Astrocyte of the cerebellum (primary cell): ENCODE data around the gene TSPAN33.

Experiments used
- DNase-seq: peaks from one replicate; pipeline ENCODE4 v3.0.0-alpha.2; 2011; ENCODE audit warnings: low read depth
- H3K4me3 ChIP-seq: 2 replicates; pipeline ENCODE4 v1.5.1; 2011; ENCODE audit warnings: mild to moderate bottlenecking, low read depth, low read length, moderate library complexity
- CTCF ChIP-seq: IDR thresholded peaks from 2 replicates; pipeline ENCODE4 v1.5.1; 2012; ENCODE audit warnings: low read length, low read depth, moderate library complexity, mild to moderate bottlenecking; ENCODE audit errors: missing control alignments
- in situ Hi-C: cut with HindIII; loops from 2 replicates; pipeline ENCODE4 v1.10.0; 2017; ENCODE audit warnings: low sequenced_read_pairs

The TSPAN33 gene

GRCh38 chr7:129208667-129209066, 64.2 kb downstream of the TSPAN33 start:
- in situ Hi-C loops: no loop called here
- no peak for DNase-seq
- TF ChIP-seq CTCF: no peak
- no peak overlapping the region for H3K4me3 ChIP-seq

GRCh38 chr7:129209067-129209926, 64.8 kb downstream of the TSPAN33 start:
- in situ Hi-C loops: no loop called here
- DNase-seq: no peak
- TF ChIP-seq CTCF: no peak
- no peak overlapping the region for H3K4me3 ChIP-seq

- peak; percentile 81 for TF ChIP-seq CTCF
- no peak overlapping the region for H3K4me3 ChIP-seq
- no peak for DNase-seq
- in situ Hi-C loops: loop anchor here (5.0 kb wide), 1 partner anchor 87 kb away; no protein-coding TSS in a partner anchor
Observed at GRCh38 chr7:129210256-129210988, 65.9 kb downstream of the TSPAN33 start.

GRCh38 chr7:129210989-129211312, 66.4 kb downstream of the TSPAN33 start:
- in situ Hi-C loops: loop anchor here (5.0 kb wide), 1 partner anchor 86 kb away; no protein-coding TSS in a partner anchor
- no peak for DNase-seq
- H3K4me3 ChIP-seq: no peak overlapping the region
- no peak for TF ChIP-seq CTCF

GRCh38 chr7:129212126-129212525, 67.6 kb downstream of the TSPAN33 start:
- in situ Hi-C loops: loop anchor here (5.0 kb wide), 1 partner anchor 85 kb away; no protein-coding TSS in a partner anchor
- DNase-seq: no peak
- no peak for TF ChIP-seq CTCF
- H3K4me3 ChIP-seq: no peak overlapping the region

GRCh38 chr7:129212596-129212995, 68.1 kb downstream of the TSPAN33 start:
- DNase-seq: no peak
- no peak for TF ChIP-seq CTCF
- H3K4me3 ChIP-seq: no peak overlapping the region
- in situ Hi-C loops: loop anchor here (5.0 kb wide), 1 partner anchor 85 kb away; no protein-coding TSS in a partner anchor
